CD4-positive, alpha-beta T cell treated with Interleukin-17A for 4 hours (primary cell): Measurements from ENCODE around the gene ARID2.

ENCODE experiments used
- DNase-seq: peaks from one replicate; pipeline ENCODE4 v3.0.0-alpha.2; 2020; ENCODE audit warnings: mixed read lengths

The ARID2 gene

DNA sequence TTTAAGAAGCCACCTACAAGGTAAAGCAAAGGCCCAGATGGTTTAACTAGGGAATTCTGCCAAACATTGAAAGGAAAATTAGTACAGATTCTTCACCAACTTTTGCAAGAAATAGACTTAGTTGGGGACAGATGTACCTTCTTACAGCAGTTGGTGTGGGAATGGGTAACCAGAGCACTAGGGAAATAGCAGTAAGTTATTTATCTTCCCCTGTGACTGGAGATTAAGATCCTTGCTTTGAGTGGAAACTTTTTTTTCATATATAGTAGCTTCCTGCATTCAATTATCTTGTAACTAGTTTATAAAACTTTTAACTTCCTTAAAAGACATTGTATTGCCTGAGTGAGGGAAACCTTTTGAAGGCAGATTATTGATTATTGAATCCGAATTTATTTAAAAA, 44.2 kb downstream of the ARID2 start:
- no peak for DNase-seq

DNA sequence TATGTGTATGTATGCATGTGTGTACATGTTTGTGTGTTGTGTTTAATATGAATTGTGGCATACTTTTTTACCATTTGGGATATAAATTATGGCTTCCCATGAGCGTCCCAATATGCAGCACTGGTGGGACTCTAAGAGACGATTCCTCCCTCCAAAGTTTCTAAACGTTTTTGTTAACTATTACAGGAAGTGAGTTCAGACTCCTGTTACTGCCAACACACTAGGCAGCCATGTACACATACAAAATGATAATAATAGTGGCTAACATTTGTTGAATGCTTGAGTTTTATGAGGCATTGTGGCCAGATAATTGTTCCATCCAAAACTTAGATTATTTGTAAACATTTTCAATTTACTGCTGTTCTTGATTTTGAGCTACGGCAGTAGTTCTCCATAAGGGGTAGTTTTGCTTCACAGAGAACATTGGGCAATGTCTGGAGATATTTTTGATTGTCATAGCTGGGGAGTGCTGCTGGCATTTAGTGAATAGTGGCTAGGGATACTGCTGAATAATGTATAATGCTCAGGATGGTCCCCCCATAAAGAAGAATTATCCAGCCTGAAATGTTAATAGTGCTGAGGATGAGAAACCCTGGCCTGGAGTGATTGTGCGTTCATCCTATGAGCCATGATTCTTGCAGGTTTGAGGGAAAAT, 45.1 kb downstream of the ARID2 start:
- DNase-seq = no peak

DNA sequence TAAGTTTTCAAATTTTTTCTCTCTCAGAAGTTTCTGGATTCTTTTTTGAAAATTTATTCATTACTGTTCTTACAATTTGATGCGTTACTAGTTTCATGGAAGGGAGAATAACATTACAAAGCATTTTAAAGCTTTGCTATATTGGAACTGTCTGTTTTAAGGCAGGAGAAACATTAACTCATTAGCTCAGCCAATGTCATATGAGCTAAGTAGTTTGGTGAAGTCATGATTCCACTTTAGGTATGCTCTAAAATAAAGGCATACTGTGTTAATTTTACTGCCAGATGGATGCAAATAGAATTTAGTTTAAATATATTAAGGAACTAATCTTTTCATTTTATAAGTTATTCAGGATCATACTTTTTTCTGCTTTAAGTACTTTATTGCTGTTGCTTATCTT, 46.0 kb downstream of the ARID2 start:
- no peak for DNase-seq

DNA sequence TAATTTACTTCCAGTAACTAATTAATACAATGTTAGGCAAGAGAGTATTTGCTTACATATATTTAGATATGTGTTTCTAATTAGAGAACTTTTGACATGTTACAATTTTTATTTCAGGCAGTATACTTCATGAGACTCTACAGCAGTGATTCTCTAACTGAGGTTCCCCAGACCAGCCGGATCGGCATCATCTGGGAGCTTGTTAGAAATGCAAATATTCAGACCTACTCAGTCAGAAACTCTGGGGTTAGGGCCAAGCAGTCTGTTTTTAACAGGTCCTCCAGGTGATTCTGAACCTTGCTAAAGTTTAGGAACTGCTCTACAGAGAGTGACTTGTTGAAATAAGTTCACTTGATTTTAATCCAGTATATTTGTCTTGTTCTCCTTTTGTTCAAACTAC, 46.5 kb downstream of the ARID2 start:
- DNase-seq = no peak

DNA sequence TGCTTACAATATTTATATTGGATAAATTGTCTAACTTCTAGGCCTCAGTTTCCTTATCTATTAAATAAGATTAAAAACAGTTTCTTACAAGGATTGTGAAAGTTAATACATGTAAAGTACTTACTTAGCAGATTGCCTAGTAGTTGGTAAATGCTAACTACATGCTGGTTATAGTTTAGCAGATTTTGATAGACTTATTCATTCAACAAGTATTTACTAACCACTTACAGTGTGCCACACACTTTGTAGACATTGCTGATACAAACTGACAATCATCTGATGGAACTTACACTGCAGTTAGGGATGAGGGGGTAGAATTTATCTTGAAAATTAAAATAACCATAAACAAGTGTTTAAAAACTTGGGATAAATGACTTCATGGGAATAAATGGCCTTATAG, 50.4 kb downstream of the ARID2 start:
- DNase-seq = no peak

DNA sequence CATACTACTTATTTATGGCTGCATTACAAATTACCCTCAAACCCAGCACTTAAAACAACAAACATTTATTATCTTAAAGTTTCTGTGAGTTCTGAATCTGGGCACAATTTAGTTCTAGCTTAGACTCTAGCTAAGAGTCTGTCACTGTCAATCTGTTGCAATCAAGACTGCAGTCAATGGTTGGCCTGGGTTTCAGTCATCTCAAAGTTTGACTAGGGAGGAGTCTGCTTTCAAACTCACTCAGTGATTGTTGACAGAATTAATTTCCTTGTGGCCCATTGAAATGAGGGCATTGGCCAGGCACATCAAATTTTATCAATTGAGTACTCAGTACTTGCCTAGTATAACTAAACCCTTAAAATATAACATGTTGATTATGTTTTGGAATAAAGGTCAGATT, 51.6 kb downstream of the ARID2 start:
- DNase-seq = no peak

DNA sequence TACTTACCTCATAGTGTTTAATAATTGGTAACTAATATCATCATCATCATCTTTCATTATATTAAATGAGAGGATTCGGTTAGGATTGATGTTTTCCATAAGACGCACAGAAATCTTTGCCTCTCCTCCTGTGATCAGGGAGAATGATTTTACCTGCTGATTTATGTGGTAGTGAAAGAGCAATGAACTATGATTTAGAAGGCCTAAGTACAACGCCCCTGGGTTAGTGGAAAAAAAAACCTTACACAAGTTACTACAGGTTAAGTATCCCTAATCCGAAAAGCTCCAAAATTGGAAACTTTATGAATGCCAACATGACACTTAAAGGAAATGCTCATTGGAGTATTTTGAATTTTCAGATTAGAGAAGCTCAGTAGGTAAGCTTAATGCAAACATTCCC, 55.8 kb downstream of the ARID2 start:
- no peak for DNase-seq

DNA sequence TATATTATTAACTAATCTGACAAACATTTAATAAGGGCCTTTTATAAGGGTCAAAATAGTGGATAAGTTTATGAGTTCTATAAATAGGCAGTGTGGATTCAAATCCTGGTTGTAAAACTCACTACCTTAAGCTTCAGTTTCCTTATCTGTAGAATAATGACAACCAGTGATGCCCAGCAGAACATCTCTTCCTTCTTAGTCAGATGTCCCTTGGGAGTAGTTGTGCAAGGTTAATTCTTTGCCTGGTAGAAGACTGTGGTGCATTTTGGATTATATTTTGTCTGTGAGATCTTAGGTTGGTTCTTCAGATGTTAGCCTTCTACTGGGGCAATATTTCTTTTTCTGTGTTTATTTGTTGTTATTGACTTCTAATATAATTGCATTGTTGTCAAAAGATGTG, 59.5 kb downstream of the ARID2 start:
- no peak for DNase-seq

DNA sequence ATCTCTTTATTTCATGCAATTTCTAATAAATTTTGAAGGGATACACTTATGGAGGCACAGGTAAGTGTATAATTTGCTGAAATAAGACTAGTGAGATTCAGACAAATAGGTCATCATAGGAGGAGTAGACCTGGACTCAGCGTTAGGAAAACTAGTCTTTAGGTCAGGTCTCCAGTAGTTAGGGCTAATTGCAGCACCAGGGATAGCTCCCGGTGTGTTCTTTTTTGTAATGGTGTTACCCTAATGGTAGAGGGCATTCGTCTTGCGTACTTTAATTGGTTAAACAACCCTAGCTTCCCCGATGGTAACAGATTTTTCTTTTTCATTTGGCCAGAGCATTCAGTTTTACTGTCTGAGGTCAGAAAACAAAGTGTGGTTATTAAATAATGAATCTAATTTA, 64.9 kb downstream of the ARID2 start:
- no peak for DNase-seq

DNA sequence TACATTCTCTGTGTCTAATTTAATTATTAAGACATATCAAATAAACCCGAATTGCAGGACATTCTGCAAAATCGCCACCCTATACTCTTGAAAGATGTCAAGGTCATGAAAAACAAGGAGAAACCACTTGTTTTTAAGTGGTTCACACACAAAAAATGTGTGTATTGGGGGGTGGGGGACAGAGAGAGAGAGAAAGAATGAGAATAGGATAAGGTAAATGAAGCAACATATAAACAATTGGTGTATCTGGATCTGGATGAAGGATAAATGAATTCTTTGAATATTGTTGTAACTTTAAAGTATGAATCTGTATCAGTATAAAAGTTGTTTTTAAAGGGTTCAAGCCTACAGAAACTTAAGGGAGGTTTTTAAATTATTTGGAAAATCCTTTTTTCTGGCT, 72.1 kb downstream of the ARID2 start:
- no peak for DNase-seq

DNA sequence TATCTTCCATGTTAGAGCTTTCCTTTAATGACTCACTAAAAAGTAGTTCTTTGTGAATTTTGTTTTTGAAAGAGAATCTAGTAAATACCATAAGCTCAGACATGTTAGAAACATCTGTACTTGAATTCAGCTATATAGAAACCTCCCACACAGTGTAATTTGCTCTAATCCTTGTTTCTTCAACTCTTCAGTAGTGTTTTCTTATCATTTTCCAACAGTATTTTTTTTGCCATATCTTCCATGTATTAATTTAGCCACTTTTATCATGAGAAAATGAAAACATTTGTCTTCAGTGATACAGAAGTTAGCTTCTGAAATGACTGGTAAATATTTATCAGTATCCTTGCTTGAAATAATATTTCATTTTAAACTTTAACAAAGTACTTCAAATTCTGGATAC, 73.6 kb downstream of the ARID2 start:
- no peak for DNase-seq

DNA sequence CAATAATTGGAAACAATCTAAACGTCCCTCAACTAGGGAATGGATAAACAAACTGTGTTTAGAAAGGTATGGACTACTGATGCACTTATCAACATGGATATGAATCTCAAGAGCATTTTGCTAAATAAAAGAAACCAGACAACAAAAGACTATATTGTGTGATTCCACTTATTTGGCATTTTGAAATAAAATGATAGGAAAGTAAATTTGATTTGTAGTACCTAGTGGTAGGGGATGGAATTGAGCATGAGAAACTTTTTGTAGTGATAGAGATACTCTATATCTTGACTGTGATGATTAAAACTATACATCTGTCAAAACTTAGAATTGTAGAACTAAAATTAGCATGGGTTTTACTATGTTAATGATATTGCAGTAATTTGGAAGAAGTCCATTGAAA, 87.1 kb downstream of the ARID2 start:
- no peak for DNase-seq

DNA sequence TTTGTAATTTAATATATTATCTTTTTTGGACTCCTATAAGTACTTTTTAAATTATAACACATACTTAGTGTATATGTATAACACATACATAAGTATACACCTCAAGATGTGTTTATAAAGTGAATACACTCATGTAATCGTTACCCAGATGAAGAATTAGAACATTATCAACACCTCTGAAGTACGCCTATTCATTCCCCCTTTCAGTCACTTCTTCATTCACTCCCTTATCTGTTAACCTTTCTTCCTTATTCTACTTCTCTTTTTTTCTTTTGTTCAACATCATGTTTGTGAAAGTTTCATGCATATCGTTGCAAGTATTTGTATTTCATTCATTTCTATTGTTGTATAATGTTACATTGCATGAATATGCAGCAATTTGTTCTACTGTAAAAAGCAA, 98.5 kb downstream of the ARID2 start:
- no peak for DNase-seq

DNA sequence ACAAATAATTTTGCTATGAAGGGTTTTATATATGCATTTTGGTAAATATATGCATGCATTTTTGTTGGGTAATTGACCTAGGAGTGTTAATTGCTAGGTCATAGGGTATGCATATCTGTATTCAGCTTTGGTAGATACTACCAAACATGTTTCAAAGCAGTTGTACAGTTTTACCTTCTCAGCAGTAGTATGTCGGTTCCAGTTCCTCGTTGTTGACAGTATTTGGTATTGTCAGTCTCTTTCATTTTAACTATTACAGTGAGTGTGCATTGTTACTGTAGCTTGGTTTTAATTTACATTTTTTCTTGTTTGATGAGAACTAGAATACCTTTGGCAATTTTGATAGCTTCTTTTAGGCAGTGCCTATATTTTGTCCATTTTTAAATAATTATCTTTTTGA, 98.9 kb downstream of the ARID2 start:
- DNase-seq = no peak

DNA sequence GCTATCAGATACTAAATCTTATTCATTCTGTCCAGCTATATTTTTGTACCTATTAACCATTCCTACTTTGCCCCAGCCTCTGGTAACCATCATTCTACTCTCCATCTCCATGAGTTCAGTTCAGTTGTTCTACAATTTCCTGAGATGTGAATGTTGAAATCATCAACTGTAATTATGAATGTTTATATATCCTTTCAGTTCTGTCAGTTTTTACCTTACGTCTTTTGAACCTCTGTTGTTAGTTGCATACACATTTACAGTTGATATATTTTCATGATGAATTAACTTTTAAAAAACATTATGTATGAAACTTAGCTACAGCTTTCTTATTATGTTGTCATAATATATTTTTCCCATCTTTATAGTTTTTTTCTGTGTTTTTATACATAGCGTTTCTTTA, 102.1 kb downstream of the ARID2 start:
- DNase-seq = no peak

DNA sequence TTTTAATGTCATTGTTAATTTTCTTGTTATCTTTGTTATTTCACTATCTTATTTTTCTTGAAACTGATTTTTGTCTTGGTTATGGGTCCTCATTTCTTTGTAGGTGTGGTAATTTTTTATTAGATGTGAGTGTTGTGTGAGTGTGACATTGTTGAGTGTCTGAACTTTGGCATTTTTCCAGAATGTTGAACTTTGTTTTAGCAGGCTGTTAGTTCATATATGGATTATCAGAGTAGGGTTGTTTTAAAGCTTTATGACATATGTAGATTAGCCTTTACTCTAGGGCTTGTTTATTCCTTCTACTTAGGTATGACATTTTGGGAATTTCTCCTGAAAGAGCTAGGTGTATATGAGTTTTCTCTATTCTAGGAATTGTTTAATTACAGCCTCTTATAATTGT, 103.9 kb downstream of the ARID2 start:
- DNase-seq = no peak

DNA sequence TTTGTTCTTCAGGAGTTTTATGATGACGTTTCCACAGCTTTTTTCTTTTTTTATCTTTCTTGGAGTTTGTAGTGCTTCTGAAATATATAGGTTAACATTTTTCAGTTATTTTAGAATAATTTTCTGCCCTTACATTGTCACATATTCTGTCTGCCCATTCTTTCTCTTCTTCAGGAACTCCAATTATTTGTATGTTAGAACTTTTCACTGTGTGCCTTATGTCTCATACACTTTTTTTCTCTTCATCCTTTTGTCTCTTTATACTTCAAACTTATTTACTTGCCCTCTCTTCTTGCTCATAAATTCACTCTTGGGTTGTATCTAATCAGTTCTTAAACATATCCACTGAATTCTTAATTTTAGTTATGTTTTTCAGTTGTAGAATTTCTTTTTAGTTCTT, 105.3 kb downstream of the ARID2 start:
- DNase-seq = no peak

DNA sequence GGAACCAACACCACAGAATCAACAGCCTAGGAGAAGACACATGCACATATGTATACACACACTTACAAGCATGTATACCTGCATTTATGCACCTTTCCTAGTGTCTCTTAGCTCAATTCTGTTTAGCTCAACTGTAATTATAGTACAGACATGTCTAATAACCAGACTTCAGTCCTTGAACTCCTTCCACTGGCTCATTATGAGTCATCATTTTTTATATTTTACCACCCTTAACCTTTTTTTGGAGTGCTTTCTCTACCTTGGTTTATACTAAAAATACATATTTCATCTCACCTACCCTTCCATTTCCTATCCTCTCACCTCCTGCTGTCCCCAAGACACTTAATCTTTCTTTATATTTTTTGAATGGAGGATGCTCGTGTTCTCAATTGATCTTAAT, 110.4 kb downstream of the ARID2 start:
- DNase-seq = no peak

DNA sequence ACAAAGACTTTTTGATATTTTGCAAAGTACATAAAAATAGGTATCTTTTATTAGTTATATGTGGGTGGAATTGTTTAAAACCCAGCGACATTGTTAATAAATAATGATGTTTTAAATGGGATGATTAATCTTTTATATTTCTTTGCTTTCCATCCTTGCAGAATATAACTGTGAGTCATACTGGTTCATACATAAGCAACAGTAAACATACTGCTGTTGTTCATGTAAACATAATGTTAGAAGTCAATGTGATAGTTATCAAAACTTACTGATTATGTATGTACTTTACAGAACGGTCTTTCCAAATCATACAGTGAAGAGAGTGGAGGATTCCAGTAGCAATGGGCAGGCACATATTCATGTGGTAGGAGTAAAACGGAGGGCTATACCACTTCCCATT, 119.8 kb downstream of the ARID2 start:
- no peak for DNase-seq

DNA sequence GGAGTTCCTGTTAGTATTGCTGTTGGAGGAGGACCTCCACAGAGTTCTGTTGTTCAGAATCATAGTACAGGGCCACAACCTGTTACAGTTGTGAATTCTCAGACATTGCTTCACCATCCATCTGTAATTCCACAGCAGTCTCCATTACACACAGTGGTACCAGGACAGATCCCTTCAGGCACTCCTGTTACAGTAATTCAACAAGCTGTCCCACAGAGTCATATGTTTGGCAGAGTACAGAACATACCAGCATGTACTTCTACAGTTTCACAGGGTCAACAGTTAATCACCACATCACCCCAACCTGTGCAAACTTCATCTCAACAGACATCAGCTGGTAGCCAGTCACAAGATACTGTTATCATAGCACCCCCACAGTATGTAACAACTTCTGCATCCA, 120.8 kb downstream of the ARID2 start:
- no peak for DNase-seq

DNA sequence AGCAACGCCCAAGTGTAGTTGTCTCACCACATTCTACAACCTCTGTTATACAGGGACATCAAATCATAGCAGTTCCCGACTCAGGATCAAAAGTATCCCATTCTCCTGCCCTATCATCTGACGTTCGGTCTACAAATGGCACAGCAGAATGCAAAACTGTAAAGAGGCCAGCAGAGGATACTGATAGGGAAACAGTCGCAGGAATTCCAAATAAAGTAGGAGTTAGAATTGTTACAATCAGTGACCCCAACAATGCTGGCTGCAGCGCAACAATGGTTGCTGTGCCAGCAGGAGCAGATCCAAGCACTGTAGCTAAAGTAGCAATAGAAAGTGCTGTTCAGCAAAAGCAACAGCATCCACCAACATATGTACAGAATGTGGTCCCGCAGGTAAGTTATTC, 123.0 kb downstream of the ARID2 start:
- DNase-seq = no peak

DNA sequence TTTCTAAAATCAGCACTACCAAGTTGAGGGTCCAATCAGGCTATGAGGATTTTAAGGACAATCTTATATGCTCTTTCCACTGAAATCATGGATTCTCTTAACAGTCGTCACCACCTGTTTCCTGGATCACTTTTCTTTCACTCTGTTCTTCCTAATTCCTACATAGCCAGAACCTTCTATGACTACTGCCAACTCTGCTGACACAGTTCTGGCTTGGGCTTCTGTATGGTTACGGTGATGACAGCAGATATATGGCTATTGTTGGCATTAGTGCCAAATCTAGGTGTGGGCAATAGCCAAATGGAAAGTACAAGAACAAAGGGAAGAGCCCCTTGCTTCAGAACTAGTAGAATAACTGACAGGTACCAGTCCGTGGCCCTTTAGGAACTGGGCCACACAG, 124.0 kb downstream of the ARID2 start:
- no peak for DNase-seq

DNA sequence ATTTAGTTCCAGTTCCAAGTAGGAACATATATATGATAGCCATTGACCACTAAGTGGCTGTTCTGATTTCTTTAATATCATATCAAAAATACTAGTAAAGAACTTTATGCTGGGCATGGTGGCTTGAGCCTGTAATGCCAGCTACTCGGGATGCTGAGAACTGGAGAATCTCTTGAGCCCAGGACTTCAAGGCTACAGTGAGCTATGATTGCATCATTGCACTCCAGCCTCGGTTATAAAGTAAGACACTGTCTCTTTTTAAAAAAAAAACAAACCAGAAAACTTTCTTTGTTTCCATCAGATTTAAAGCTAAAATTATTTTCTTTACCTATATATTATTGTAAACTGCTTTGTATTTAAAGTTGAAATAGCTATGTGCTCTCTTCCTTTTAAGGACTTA, 133.8 kb downstream of the ARID2 start:
- no peak for DNase-seq

DNA sequence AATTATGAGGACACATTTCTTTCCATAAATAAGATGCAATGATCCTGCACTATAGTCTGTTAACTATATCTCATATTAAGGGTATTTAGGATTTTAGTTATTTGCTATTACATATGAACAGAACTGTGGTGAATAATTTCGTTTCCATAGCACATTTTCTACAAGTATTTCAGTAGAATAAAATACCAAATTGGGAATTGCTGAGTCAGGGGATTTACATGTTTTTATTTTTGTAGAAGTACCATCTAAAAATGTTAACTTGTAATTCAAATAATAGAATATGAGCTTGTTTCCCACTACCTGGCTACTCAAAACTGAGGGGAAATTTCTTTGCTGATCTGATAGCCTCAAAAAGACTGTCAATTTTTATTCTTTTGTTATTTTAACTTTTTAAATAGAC, 136.8 kb downstream of the ARID2 start:
- no peak for DNase-seq

DNA sequence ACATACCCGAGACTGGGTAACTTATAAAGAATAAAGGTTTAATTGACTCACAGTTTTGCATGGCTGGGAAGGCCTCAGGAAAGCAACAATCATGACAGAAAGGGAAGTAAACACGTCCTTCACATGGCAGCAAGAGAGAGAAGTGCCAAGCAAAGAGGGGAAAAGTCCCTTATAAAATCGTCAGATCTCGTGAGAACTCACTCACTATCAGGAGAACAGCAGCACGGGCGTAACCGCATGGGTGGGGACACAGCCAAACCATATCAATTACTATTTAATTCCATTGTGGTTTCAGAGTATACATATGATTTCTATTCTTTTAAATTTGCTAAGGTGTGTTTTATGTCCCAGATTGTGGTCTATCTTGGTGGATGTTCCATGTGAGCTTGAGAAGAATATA, 142.9 kb downstream of the ARID2 start:
- DNase-seq = no peak

DNA sequence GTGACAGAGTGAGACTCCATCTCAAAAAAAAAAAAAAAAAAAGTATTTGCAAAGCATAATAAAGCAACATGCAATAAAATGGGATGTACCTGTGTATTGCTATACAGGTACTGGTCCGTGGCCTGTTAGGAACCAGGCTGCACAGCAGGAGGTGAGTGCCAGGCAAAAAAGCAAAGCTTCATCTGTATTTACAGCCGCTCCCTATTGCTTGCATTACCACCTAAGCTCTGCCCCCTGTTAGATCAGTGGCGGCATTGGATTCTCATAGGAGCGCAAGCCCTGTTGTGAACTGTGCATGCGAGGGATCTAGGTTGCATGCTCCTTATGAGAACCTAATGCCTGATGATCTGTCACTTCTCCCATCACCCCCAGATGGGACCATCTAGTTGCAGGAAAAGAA, 147.6 kb downstream of the ARID2 start:
- no peak for DNase-seq
